ENCODE data around the gene ANKFN1. TPM values are rescaled to one million over a fixed set of nuclear protein-coding genes. Genes with fewer than 3 reads are reported as not detected.
"Not testable (repeated sequence)": the region's sequence is repeated elsewhere in the genome, so short reads cannot be mapped to it uniquely, and the experiment has no call there.

The ANKFN1 gene
- total RNA-seq, 1 donor from 2014 or later: not detected

GRCh38 chr17:56231252-56231651 is 78.0 kb downstream of the ANKFN1 start:
- intact Hi-C loops (cut with micrococcal nuclease): no loop called here
- DNase-seq (ENCODE audit: low spot score): no peak
- H3K4me3 Mint-ChIP-seq (ENCODE audit: low read depth): no peak overlapping the region
- H3K27me3 Mint-ChIP-seq (ENCODE audit: low read depth): peaks cover 10% of the 10 kb centered on the region
- peaks cover 5% of the 10 kb centered on the region for H3K9me3 Mint-ChIP-seq
- no peaks in the 10 kb centered on the region for H3K36me3 Mint-ChIP-seq (ENCODE audit: low read depth)
- H3K27ac Mint-ChIP-seq: no peak overlapping the region
- H3K4me1 Mint-ChIP-seq (ENCODE audit: low read depth): no peaks in the 10 kb centered on the region

DNA sequence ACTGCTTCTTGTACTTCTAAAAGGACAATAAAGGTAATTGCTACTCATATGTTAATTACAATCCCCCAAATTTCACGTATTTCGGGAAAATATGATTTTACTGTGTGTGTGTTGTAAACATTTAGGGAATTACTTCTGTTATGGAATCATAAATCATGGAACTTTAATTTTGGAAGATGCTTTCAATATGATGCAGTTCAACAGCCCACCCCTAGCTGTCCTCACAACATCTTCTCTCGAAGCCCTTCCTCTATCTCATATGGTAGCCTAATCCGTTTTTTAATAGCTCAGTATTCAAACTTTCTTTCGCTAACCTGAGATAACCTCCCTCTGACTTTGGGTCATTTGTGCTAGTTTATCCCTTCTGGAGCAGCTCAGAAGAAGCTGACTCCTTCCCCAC is 78.4 kb downstream of the ANKFN1 start:
- no peak overlapping the region for H3K4me3 Mint-ChIP-seq (ENCODE audit: low read depth)
- peaks cover 10% of the 10 kb centered on the region for H3K27me3 Mint-ChIP-seq (ENCODE audit: low read depth)
- DNase-seq (ENCODE audit: low spot score): no peak
- intact Hi-C loops (cut with micrococcal nuclease): no loop called here
- peaks cover 5% of the 10 kb centered on the region for H3K9me3 Mint-ChIP-seq
- no peaks in the 10 kb centered on the region for H3K36me3 Mint-ChIP-seq (ENCODE audit: low read depth)
- H3K4me1 Mint-ChIP-seq (ENCODE audit: low read depth): no peaks in the 10 kb centered on the region
- H3K27ac Mint-ChIP-seq: no peak overlapping the region

DNA sequence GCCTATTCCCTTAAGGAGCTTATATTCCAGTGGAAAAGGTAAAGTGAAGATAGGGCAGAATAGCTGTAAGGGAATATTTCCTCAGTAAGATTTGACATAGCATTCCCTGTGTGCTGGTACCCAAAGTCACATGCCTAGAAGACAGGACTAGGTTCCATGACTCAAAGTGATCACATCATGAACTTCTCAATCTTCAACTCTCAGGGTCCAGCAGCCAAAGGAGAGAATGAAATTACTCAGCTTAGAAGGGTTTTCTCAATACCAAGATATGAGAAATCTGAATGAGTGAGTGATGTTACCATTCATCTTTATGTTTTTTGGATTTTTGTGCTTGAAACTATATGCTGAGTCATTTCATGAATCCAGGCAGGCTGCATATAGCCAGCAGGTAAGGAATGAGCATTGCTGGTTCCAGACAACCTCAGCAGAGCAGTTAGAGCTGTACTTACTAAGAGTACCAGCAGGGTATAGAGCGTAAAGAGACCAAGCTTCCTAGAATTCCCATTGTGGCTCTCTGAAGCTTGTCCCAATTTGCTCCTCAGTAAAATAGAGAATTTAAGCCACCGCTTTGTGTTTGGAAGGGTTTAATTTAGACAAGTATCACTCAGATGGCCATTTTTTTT is 91.1 kb downstream of the ANKFN1 start:
- peaks cover 8% of the 10 kb centered on the region for H3K27me3 Mint-ChIP-seq (ENCODE audit: low read depth)
- no peaks in the 10 kb centered on the region for H3K4me1 Mint-ChIP-seq (ENCODE audit: low read depth)
- H3K4me3 Mint-ChIP-seq (ENCODE audit: low read depth): no peak overlapping the region
- intact Hi-C loops (cut with micrococcal nuclease): no loop called here
- no peaks in the 10 kb centered on the region for H3K9me3 Mint-ChIP-seq
- DNase-seq (ENCODE audit: low spot score): no peak
- H3K36me3 Mint-ChIP-seq (ENCODE audit: low read depth): no peaks in the 10 kb centered on the region
- H3K27ac Mint-ChIP-seq: no peak overlapping the region

- intact Hi-C loops (cut with micrococcal nuclease): no loop called here
- Mint-ChIP-seq H3K36me3 (ENCODE audit: low read depth) (no peaks in the 10 kb centered on the region), H3K4me3 (ENCODE audit: low read depth) (no peak overlapping the region), H3K27ac (no peak overlapping the region), H3K27me3 (ENCODE audit: low read depth) (peaks cover 10% of the 10 kb centered on the region), H3K9me3 (no peaks in the 10 kb centered on the region), H3K4me1 (ENCODE audit: low read depth) (no peaks in the 10 kb centered on the region)
- no peak for DNase-seq (ENCODE audit: low spot score)
Observed at GRCh38 chr17:56247816-56248215, 94.5 kb downstream of the ANKFN1 start.

GRCh38 chr17:56257075-56257474 is 103.8 kb downstream of the ANKFN1 start:
- Mint-ChIP-seq H3K9me3 (no peaks in the 10 kb centered on the region), H3K4me3 (ENCODE audit: low read depth) (no peak overlapping the region), H3K36me3 (ENCODE audit: low read depth) (no peaks in the 10 kb centered on the region), H3K27me3 (ENCODE audit: low read depth) (no peaks in the 10 kb centered on the region), H3K27ac (no peak overlapping the region), H3K4me1 (ENCODE audit: low read depth) (no peaks in the 10 kb centered on the region)
- DNase-seq (ENCODE audit: low spot score): no peak
- intact Hi-C loops (cut with micrococcal nuclease): no loop called here

- Mint-ChIP-seq H3K4me3 (ENCODE audit: low read depth) (no peak overlapping the region), H3K27ac (no peak overlapping the region), H3K27me3 (ENCODE audit: low read depth) (peaks cover 3% of the 10 kb centered on the region), H3K36me3 (ENCODE audit: low read depth) (no peaks in the 10 kb centered on the region), H3K4me1 (ENCODE audit: low read depth) (no peaks in the 10 kb centered on the region), H3K9me3 (no peaks in the 10 kb centered on the region)
- DNase-seq (ENCODE audit: low spot score): no peak
- intact Hi-C loops (cut with micrococcal nuclease): no loop called here
Observed at GRCh38 chr17:56260376-56261002, 107.2 kb downstream of the ANKFN1 start.

- no peak for DNase-seq (ENCODE audit: low spot score)
- Mint-ChIP-seq H3K36me3 (ENCODE audit: low read depth) (no peaks in the 10 kb centered on the region), H3K4me1 (ENCODE audit: low read depth) (no peaks in the 10 kb centered on the region), H3K27me3 (ENCODE audit: low read depth) (peaks cover 8% of the 10 kb centered on the region), H3K9me3 (no peaks in the 10 kb centered on the region), H3K27ac (no peak overlapping the region), H3K4me3 (ENCODE audit: low read depth) (no peak overlapping the region)
- intact Hi-C loops (cut with micrococcal nuclease): no loop called here
Observed at GRCh38 chr17:56262803-56263202, 109.5 kb downstream of the ANKFN1 start.

DNA sequence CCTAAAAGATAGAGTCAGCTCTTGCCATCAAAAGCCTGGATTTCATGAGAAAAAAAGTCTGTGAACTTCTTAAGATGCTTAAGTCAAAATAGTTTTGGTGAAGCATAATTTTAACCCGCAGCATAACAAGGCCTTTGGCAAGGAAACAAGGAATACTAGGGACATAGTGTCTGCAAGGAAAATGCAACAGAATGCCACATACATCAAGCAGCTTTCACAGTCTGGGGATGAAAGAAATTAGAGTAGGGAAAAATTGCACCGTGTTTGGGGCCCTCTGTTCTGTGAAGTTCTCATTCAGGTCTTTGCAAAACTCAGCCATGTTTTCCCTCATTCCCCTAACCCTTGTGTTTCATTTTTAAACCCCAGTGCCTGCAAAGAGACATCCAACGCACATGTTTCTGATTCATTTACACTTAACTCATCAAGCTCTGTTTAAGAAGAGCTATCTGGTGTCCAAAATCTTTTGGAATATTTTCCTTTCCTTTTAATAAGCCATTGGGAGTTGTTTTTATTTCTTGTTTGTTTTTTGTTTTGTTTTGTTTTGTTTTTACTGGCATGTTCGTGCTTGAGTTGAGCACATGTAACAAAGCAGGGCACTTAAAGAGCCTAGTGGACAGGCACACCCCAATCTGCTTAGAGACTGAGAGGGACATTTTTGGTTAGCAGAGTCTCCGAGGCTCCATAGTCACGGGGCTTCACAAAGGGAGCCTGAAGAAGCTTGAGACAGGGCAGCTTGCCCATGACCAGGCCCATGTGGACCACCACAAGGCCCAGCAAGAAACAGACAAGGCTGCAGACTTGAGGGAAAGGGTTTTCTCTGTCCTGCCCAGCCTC is 116.5 kb downstream of the ANKFN1 start:
- H3K27ac Mint-ChIP-seq: no peak overlapping the region
- peaks cover 5% of the 10 kb centered on the region for H3K27me3 Mint-ChIP-seq (ENCODE audit: low read depth)
- no peak overlapping the region for H3K4me3 Mint-ChIP-seq (ENCODE audit: low read depth)
- DNase-seq (ENCODE audit: low spot score): no peak
- intact Hi-C loops (cut with micrococcal nuclease): no loop called here
- H3K36me3 Mint-ChIP-seq (ENCODE audit: low read depth): no peaks in the 10 kb centered on the region
- H3K9me3 Mint-ChIP-seq: no peaks in the 10 kb centered on the region
- H3K4me1 Mint-ChIP-seq (ENCODE audit: low read depth): no peaks in the 10 kb centered on the region

GRCh38 chr17:56274491-56274890 is 121.2 kb downstream of the ANKFN1 start:
- H3K9me3 Mint-ChIP-seq: no peaks in the 10 kb centered on the region

DNA sequence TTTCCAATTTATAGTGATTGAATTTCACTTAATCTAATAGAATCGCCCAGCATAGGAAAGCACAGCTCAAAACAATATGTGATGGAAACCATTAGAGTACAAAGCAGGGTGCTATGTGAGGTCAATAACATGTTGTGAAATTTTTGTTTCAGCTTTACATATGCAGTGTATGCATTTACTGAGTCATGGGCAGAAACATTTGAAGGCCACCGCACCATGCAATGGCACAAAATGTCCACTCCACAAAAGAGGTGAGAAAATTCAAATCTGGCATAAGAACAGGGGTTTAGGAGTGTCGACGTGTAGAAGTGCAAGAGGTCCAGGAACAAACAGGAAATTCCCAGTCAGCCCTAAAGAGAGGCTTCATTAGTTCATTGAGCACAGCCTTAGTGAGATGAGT is 131.2 kb downstream of the ANKFN1 start:
- Mint-ChIP-seq H3K4me3 (ENCODE audit: low read depth) (no peak overlapping the region), H3K4me1 (ENCODE audit: low read depth) (no peaks in the 10 kb centered on the region), H3K27me3 (ENCODE audit: low read depth) (peaks cover 4% of the 10 kb centered on the region), H3K27ac (no peak overlapping the region), H3K9me3 (no peaks in the 10 kb centered on the region), H3K36me3 (ENCODE audit: low read depth) (no peaks in the 10 kb centered on the region)
- DNase-seq (ENCODE audit: low spot score): no peak
- intact Hi-C loops (cut with micrococcal nuclease): no loop called here

More at GRCh38 chr17:56274491-56274890, 121.2 kb downstream of the ANKFN1 start:
- Mint-ChIP-seq H3K4me3 (ENCODE audit: low read depth) (no peak overlapping the region), H3K27me3 (ENCODE audit: low read depth) (peaks cover 8% of the 10 kb centered on the region), H3K27ac (no peak overlapping the region), H3K36me3 (ENCODE audit: low read depth) (no peaks in the 10 kb centered on the region), H3K4me1 (ENCODE audit: low read depth) (no peaks in the 10 kb centered on the region)
- intact Hi-C loops (cut with micrococcal nuclease): no loop called here
- DNase-seq (ENCODE audit: low spot score): no peak

DNA sequence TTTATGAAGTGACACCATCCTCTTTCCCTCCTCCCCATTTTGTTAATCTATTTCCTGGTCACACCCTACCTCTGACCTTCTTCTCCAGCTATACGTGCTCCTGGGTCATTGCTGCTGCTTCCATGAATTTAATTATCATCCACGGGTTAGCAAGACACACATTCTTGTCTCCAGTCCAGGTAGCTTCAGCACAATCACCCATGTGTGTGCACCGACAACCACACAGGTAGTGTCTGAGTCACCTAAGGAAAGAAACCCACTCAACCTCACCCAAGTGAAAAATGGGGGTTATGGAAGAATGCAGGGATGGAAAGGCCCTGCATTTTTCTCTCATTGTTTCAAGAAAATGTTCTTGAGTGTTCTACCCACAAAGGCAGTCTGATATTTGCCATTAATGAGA is 135.5 kb downstream of the ANKFN1 start:
- H3K4me3 Mint-ChIP-seq (ENCODE audit: low read depth); H3K27ac Mint-ChIP-seq; H3K36me3 Mint-ChIP-seq (ENCODE audit: low read depth); DNase-seq (ENCODE audit: low spot score); intact Hi-C loops (cut with micrococcal nuclease); H3K27me3 Mint-ChIP-seq (ENCODE audit: low read depth); H3K9me3 Mint-ChIP-seq: not testable (repeated sequence)
- peaks cover 30% of the 10 kb centered on the region for H3K4me1 Mint-ChIP-seq (ENCODE audit: low read depth)

DNA sequence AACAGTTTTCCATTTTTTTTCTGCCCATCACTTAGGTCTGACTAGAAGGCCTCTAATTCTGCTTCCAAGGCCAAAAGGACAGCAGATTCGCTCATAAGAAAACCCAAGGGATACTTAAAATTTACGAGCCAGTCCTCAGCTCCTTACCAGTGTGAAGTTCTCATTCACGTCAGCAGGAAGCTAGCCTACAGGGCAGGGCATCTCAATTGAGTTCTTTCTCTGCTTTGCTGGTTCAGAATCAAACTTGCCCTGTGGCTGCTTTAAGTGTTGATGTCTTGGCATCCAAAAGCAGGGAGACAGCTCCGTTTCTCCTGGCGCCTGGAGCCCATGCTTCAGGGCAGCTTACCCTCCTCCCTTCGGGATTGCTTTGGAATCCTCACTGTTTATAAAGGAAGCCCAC is 136.0 kb downstream of the ANKFN1 start:
- Mint-ChIP-seq H3K9me3 (no peaks in the 10 kb centered on the region), H3K27me3 (ENCODE audit: low read depth) (no peaks in the 10 kb centered on the region)

More for the DNA sequence above, 136.0 kb downstream of the ANKFN1 start:
- intact Hi-C loops (cut with micrococcal nuclease): no loop called here
- Mint-ChIP-seq H3K36me3 (ENCODE audit: low read depth) (no peaks in the 10 kb centered on the region), H3K27ac (no peak overlapping the region), H3K4me3 (ENCODE audit: low read depth) (no peak overlapping the region), H3K4me1 (ENCODE audit: low read depth) (peaks cover 30% of the 10 kb centered on the region)
- no peak for DNase-seq (ENCODE audit: low spot score)

Data from activated T-helper 2 cell treated with anti-CD3 and anti-CD28 coated beads, Interferon-gamma antibody, Interleukin-2, Interleukin-4, amounts not matched to agents 10 μg/mL and 5 μg/mL and 100 μg/mL, durations not matched to agents 14 hours and 24 hours and 36 hours (primary cell).